PC-9 (cell line): Measurements from ENCODE around the gene ABCB6. TPM values are rescaled to one million over a fixed set of nuclear protein-coding genes. Genes with fewer than 3 reads are reported as not detected.
A peak's percentile ranks its signal among the peaks of the same experiment; 100 is the strongest.

Experiments
- BruUV-seq: library from RNA; stranded (reverse); fragments of 400-500 nt; replicated peaks from 2 replicates; lab custom pipeline; 2021; lab: Mats Ljungman, UMichigan
- CTCF ChIA-PET: fragments of 300-600 bp; sonication (Branson Sonifier 250); formaldehyde crosslinking; loops from one replicate; lab custom pipeline; 2022; ENCODE audit warnings: antibody characterized with exemption; lab: Charles Lee
- POLR2A ChIA-PET: fragments of 300-600 bp; sonication (Branson Sonifier 250); formaldehyde crosslinking; loops from one replicate; lab custom pipeline; 2022; ENCODE audit warnings: antibody characterized with exemption; ENCODE audit not compliant: unreplicated experiment; lab: Charles Lee
- DNase-seq, 2 experiments: peaks; one replicate each; pipeline versions ENCODE4 v3.0.0 to v3.0.0-alpha.2; 2015 to 2022; ENCODE audit warnings: mixed read lengths in 1 of 2
- H2AFZ ChIP-seq: fragments of 200-600 bp; sonication (generic); 2 replicates; pipeline ENCODE4 v1.8.1; 2017; ENCODE audit warnings: antibody characterized with exemption
- H3F3A ChIP-seq: fragments of 200-600 bp; sonication (generic); 2 replicates; pipeline ENCODE4 v1.8.1; 2017; ENCODE audit warnings: antibody characterized with exemption, mild to moderate bottlenecking, low read depth; ENCODE audit not compliant: insufficient read depth
- H3K27ac ChIP-seq: fragments of 200-600 bp; sonication (generic); 2 replicates; pipeline ENCODE4 v1.6.1; 2016; ENCODE audit warnings: mixed run types
- H3K27me3 ChIP-seq: fragments of 200-600 bp; sonication (generic); 2 replicates; pipeline ENCODE4 v1.6.1; 2016; ENCODE audit warnings: low read depth, mixed run types; ENCODE audit not compliant: insufficient read depth
- H3K36me3 ChIP-seq: fragments of 200-600 bp; sonication (generic); 2 replicates; pipeline ENCODE4 v1.6.1; 2016; ENCODE audit warnings: low read depth, mixed run types
- H3K4me1 ChIP-seq: fragments of 200-600 bp; sonication (generic); replicated peaks from 2 replicates; pipeline ENCODE4 v1.6.1; 2016; ENCODE audit warnings: mixed run types; ENCODE audit not compliant: insufficient read depth
- H3K4me2 ChIP-seq: fragments of 200-600 bp; sonication (generic); 2 replicates; pipeline ENCODE4 v1.6.1; 2017; ENCODE audit warnings: mixed run types
- H3K4me3 ChIP-seq: fragments of 200-600 bp; sonication (generic); 2 replicates; pipeline ENCODE4 v1.6.1; 2016; ENCODE audit warnings: mixed run types
- H3K79me2 ChIP-seq: fragments of 200-600 bp; sonication (generic); 2 replicates; pipeline ENCODE4 v1.6.1; 2017; ENCODE audit warnings: low read depth, mixed run types
- H3K9me2 ChIP-seq: fragments of 200-600 bp; sonication (generic); 2 replicates; pipeline ENCODE4 v1.8.1; 2017; ENCODE audit warnings: mild to moderate bottlenecking; ENCODE audit not compliant: insufficient read depth
- H3K9me3 ChIP-seq: fragments of 200-600 bp; sonication (generic); 2 replicates; pipeline ENCODE4 v1.8.1; 2016; ENCODE audit warnings: low read depth; ENCODE audit not compliant: insufficient read depth
- H4K20me1 ChIP-seq: fragments of 200-600 bp; sonication (generic); 2 replicates; pipeline ENCODE4 v1.8.1; 2017; ENCODE audit not compliant: insufficient read depth
- EZH2 ChIP-seq: fragments of 200-600 bp; sonication (generic); IDR thresholded peaks from 2 replicates; pipeline ENCODE4 v1.8.0; 2017; ENCODE audit warnings: antibody characterized with exemption, low read depth
- intact Hi-C: fragments of 100-400 bp; cut with micrococcal nuclease; formaldehyde crosslinking; loops from one replicate; pipeline ENCODE4 v1.10.0; 2022; ENCODE audit not compliant: unreplicated experiment
- total RNA-seq: library from RNA; stranded (reverse); gene quantifications from 2 replicates; pipeline ENCODE4 v1.2.3, GENCODE V29; 2021
- TF ChIP-seq, protein P1 (sequence below): fragments of 200-600 bp; sonication (generic); conservative IDR thresholded peaks from 2 replicates; pipeline ENCODE4 v1.6.1; 2017; ENCODE audit warnings: mixed run types, antibody characterized with exemption, mild to moderate bottlenecking, moderate library complexity

The ABCB6 gene
- total RNA-seq, 1 experiment from 2014 or later = 41.4 TPM

DNA sequence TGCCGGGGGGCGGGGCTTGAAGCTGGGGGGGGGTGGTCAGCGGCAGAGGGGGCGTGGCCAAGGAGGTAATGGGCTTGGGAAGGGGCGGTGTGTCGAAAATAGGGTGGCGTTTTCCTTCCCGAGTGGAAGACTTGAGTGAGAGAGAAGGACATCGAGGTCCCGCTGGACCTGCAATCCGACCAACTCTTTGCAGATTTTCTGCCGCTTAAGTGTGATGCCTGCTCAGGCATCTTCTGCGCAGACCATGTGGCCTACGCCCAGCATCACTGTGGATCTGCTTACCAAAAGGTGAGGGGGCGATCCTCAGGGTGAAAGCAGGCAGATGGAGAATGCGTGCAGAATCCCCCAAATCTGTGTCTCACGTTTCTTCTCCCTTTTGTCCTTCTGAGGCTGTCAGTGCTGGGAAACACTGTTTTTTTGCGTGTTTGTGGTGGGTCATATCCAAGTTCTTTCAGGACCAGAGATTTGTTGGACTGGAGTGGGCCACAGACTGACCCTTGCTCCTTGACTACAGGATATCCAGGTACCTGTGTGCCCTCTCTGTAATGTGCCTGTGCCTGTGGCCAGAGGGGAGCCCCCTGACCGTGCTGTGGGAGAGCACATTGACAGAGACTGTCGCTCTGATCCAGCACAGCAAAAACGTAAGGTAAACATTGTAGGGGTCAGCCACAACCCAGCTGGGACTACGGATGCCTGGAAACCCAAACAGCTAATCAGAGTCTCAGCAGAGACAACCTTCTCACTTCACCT is 11.4 kb downstream of the ABCB6 start:
- Histone ChIP-seq H3K4me3 (peak overlapping the region; percentile 78), H3K79me2 (no peaks in the 10 kb centered on the region), H3K36me3 (no peaks in the 10 kb centered on the region), H4K20me1 (no peaks in the 10 kb centered on the region), H3F3A (peaks cover 14% of the 10 kb centered on the region; the same call in 1 of the 2 replicates), H3K4me2 (peak overlapping the region; percentile 100), H3K4me1 (peaks cover 18% of the 10 kb centered on the region), H3K27me3 (no peaks in the 10 kb centered on the region), H3K9me2 (no peaks in the 10 kb centered on the region), H3K9me3 (no peaks in the 10 kb centered on the region), H2AFZ (no peak overlapping the region), H3K27ac (0 out of 2 replicates have a peak overlapping the region, but pooled peaks have one; percentile 16)
- no peak for TF ChIP-seq EZH2
- TF ChIP-seq, protein P1, sequence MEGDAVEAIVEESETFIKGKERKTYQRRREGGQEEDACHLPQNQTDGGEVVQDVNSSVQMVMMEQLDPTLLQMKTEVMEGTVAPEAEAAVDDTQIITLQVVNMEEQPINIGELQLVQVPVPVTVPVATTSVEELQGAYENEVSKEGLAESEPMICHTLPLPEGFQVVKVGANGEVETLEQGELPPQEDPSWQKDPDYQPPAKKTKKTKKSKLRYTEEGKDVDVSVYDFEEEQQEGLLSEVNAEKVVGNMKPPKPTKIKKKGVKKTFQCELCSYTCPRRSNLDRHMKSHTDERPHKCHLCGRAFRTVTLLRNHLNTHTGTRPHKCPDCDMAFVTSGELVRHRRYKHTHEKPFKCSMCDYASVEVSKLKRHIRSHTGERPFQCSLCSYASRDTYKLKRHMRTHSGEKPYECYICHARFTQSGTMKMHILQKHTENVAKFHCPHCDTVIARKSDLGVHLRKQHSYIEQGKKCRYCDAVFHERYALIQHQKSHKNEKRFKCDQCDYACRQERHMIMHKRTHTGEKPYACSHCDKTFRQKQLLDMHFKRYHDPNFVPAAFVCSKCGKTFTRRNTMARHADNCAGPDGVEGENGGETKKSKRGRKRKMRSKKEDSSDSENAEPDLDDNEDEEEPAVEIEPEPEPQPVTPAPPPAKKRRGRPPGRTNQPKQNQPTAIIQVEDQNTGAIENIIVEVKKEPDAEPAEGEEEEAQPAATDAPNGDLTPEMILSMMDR = no peak
- ChIA-PET CTCF (interaction anchor here (0.6 kb wide), 1 partner anchor 132 kb away, joined by 9 read pairs; no protein-coding TSS in a partner anchor), POLR2A (interaction anchor here (0.5 to 1.1 kb wide), 4 partner anchors 10 to 206 kb away, joined by 3 to 17 read pairs (median 4); partner anchors contain the start of gene ATG9A)
- TSS peak; percentile 62 for BruUV-seq
- intact Hi-C loops = loop anchor here (2.0 kb wide), 2 partner anchors 31 to 71 kb away; partner anchors contain the start of genes CNPPD1 and DNAJB2
- DNase-seq = no peak

DNA sequence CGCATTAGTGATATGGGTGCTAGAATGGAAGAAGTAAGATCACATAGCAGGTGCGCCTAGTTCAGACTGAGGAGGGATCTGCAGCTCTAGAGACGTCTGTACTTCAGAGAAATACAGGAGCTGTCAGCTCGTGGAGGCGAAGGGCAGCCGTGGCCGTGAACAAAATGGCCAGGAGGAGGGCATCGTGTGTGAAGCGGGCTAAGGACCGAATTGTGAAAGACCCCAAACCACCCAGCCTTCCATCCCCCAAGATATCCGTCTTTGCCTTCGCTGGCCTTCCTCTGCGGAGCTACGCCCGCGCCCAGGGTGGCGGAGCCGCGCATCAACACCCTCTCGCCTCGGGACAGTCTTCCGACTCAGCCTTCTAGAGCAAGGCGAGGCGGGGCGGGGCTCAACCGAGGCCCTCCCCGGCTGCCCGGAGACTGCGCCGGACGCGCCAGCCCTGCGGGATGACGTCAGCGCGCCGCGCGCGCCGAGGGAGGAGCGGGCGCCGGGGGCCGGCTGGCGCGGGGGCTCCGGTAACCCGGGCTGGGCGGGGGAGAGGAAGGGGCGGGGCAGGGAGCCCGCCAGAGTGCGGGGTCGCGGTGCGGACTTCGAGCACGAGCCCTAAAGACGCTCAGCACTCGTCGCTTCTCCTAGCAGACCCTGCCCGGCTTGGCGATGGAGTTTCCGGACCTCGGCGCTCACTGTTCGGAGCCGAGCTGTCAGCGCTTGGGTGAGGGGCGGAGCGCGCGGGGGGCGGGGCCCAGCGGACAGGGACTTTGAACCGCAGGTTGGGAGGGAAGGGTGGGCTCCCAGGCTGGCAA is 12.2 kb downstream of the ABCB6 start, which contains the start of gene ZFAND2B:
Gene ZFAND2B (plus strand): TSS at position 455 of the 806 bp plus-strand sequence. CDS start 206 bp downstream, at position 661.
- Histone ChIP-seq H2AFZ (peak within 1 kb of the TSS; percentile 80), H3K9me2 (no peaks in the 10 kb centered on the region), H3K27ac (peak within 1 kb of the TSS; percentile 40), H3F3A (peaks cover 14% of the 10 kb centered on the region; the same call in 1 of the 2 replicates), H4K20me1 (no peaks in the 10 kb centered on the region), H3K79me2 (no peaks in the 10 kb centered on the region), H3K27me3 (no peaks in the 10 kb centered on the region), H3K9me3 (no peaks in the 10 kb centered on the region), H3K36me3 (no peaks in the 10 kb centered on the region), H3K4me3 (peak within 1 kb of the TSS; percentile 78), H3K4me1 (peaks cover 18% of the 10 kb centered on the region), H3K4me2 (peak within 1 kb of the TSS; percentile 100)
- peak; percentile 76 to 96 for DNase-seq
- no peak for TF ChIP-seq EZH2
- TF ChIP-seq, protein P1 = no peak
- BruUV-seq = no TSS peak
- CTCF ChIA-PET = interaction anchor here (0.6 to 0.7 kb wide), 2 partner anchors 10 to 131 kb away, joined by 3 to 9 read pairs; no protein-coding TSS in a partner anchor
- intact Hi-C loops = loop anchor here (1.0 to 2.0 kb wide), 3 partner anchors 30 to 72 kb away; partner anchors contain the start of genes CNPPD1, DNAJB2 and NHEJ1
- POLR2A ChIA-PET = interaction anchor here (0.5 to 0.8 kb wide), 8 partner anchors 11 to 437 kb away, joined by 3 to 14 read pairs (median 4); partner anchors contain the start of genes ATG9A and CNPPD1

DNA sequence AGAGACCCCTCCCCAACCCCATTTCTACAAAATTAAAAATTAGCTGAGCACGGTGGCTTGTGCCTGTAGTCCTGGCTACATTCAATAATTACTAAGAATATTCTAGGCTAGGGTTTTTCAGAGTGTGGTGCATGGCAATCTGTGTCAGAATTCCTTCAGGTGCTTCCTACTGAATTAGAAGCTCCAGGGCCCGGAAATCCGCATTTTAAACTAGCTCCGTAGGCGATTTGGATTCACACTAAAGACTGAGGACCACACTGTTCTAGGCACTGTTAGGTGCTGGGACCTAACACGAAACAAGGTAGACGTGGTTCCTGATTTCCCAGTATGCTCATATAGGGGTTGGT is 12.8 kb downstream of the ABCB6 start:
- Histone ChIP-seq H3K9me3 (no peaks in the 10 kb centered on the region), H3K9me2 (no peaks in the 10 kb centered on the region), H3K4me3 (peak overlapping the region; percentile 78), H3K79me2 (no peaks in the 10 kb centered on the region), H3K4me1 (peaks cover 18% of the 10 kb centered on the region), H4K20me1 (no peaks in the 10 kb centered on the region), H3K27me3 (no peaks in the 10 kb centered on the region), H3K36me3 (no peaks in the 10 kb centered on the region), H3F3A (peaks cover 14% of the 10 kb centered on the region; the same call in 1 of the 2 replicates), H2AFZ (peak overlapping the region; percentile 80), H3K4me2 (peak overlapping the region; percentile 100), H3K27ac (peak overlapping the region; percentile 40)
- ChIA-PET CTCF (no interaction called here), POLR2A (interaction anchor here (0.6 to 0.7 kb wide), 5 partner anchors 13 to 437 kb away, joined by 3 to 14 read pairs (median 5); partner anchors contain the start of gene CNPPD1)
- TSS peak; percentile 66 for BruUV-seq
- TF ChIP-seq EZH2 = no peak
- TF ChIP-seq, protein P1 = no peak
- DNase-seq = no peak
- intact Hi-C loops = loop anchor here (1.0 to 2.0 kb wide), 3 partner anchors 29 to 73 kb away; partner anchors contain the start of genes CNPPD1, DNAJB2 and NHEJ1
